ENCODE measurements around the gene NBAS. TPM values are rescaled to one million over a fixed set of nuclear protein-coding genes. Genes with fewer than 3 reads are reported as not detected.

The NBAS gene
- total and polyA plus RNA-seq, 2 donors (not counting 3 experiments of a cell fraction or from before 2014, with no cell fraction given): 29.4 to 43.0 TPM

DNA sequence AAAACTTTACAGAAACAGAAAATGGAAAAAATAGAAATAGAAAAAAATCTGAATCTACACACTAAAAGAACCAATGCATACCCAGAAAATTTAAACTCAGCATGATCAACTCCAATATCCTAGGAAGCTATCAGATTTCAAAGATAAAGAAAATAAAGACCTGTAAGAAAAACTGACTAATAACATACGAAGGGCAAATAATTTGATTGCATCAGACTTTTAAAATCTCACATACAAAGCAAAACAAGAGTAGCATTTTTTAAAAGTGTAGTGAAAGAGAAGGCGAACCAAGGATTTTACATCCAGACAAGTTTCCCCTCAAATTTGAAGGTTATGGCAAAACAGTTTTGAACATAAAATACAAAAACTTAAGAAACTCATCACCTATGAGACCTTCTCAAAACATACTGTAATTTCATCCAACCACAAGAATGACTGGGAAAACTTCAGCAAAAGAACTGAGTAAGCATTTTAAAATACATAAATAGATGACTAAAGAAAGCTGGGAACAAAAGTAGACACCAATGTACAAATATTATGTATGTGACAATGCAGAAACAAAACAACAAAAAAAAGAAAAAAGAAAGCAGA, 54.8 kb downstream of the NBAS start:
- Histone ChIP-seq H3K27ac (ENCODE audit: insufficient read depth, low read depth, low read length) (no peak overlapping the region), H3K79me2 (ENCODE audit: control insufficient read depth, insufficient read depth, low read length) (no peaks in the 10 kb centered on the region), H4K20me1 (replicated peaks; ENCODE audit: control insufficient read depth, extremely low read depth, insufficient read depth, low read length) (no peaks in the 10 kb centered on the region), H3K4me2 (ENCODE audit: insufficient read depth, low read length) (no peak overlapping the region), H3K27me3 (ENCODE audit: control insufficient read depth in 2 of 2, insufficient read depth in 2 of 2, low read length in 2 of 2) (no peaks in the 10 kb centered on the region), H3K9me3 (replicated peaks; ENCODE audit: control insufficient read depth, insufficient read depth, low read length) (no peaks in the 10 kb centered on the region), H3K9me1 (replicated peaks; ENCODE audit: control insufficient read depth, extremely low read depth, insufficient read depth, low read length) (peaks cover 2% of the 10 kb centered on the region), H3K9ac (replicated peaks; ENCODE audit: extremely low read depth, insufficient read depth, low read length) (no peak overlapping the region), H3K4me3 (replicated peaks in 1 of 3; ENCODE audit: insufficient read depth in 1 of 3, low read depth in 1 of 3, low read length in 3 of 3) (no peak overlapping the region), H2AFZ (ENCODE audit: low read depth, low read length) (no peak overlapping the region), H3K36me3 (ENCODE audit: control insufficient read depth in 2 of 2, extremely low read depth in 1 of 2, insufficient read depth in 2 of 2, low read length in 2 of 2) (peaks cover 0 to 5% of the 10 kb centered on the region in 2 experiments), H3K4me1 (ENCODE audit: control insufficient read depth, extremely low read depth, insufficient read depth, low read length) (peaks cover 2% of the 10 kb centered on the region)
- dilution Hi-C loops (cut with MboI; ENCODE audit: extremely low pct_ligation_motif_present, low sequenced_read_pairs): no loop called here
- ChIA-PET CTCF (interaction anchor here (1.3 to 1.4 kb wide), 3 partner anchors 11 to 71 kb away, joined by 3 to 4 read pairs (median 3); no protein-coding TSS in a partner anchor), POLR2A (no interaction called here)
- BruUV-seq (replicated peaks): no TSS peak
- no peak for DNase-seq (ENCODE audit: low read depth, low spot score)
- FAIRE-seq: no peak
- intact Hi-C loops (cut with micrococcal nuclease): no loop called here
- no peak for TF ChIP-seq JUN (IDR thresholded peaks at IDR 0.05; ENCODE audit: borderline replicate concordance, insufficient read depth, insufficient read length, low read depth)
- TF ChIP-seq FOS (IDR thresholded peaks at IDR 0.05; ENCODE audit: borderline replicate concordance, insufficient read depth, low read length): no peak
- TF ChIP-seq, protein P1, sequence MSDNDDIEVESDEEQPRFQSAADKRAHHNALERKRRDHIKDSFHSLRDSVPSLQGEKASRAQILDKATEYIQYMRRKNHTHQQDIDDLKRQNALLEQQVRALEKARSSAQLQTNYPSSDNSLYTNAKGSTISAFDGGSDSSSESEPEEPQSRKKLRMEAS (IDR thresholded peaks at IDR 0.05; ENCODE audit: insufficient read depth, insufficient read length): no peak
- no peak for TF ChIP-seq GATA2 (IDR thresholded peaks at IDR 0.05; ENCODE audit: insufficient read depth, insufficient read length, low read depth, low read length)
- TF ChIP-seq POLR2AphosphoS5 (IDR thresholded peaks at IDR 0.05; ENCODE audit: insufficient read depth, low read depth, low read length): no peak
- TF ChIP-seq POLR2A (IDR thresholded peaks at IDR 0.05; ENCODE audit: low read depth, low read length): no peak
- TF ChIP-seq, protein P2, sequence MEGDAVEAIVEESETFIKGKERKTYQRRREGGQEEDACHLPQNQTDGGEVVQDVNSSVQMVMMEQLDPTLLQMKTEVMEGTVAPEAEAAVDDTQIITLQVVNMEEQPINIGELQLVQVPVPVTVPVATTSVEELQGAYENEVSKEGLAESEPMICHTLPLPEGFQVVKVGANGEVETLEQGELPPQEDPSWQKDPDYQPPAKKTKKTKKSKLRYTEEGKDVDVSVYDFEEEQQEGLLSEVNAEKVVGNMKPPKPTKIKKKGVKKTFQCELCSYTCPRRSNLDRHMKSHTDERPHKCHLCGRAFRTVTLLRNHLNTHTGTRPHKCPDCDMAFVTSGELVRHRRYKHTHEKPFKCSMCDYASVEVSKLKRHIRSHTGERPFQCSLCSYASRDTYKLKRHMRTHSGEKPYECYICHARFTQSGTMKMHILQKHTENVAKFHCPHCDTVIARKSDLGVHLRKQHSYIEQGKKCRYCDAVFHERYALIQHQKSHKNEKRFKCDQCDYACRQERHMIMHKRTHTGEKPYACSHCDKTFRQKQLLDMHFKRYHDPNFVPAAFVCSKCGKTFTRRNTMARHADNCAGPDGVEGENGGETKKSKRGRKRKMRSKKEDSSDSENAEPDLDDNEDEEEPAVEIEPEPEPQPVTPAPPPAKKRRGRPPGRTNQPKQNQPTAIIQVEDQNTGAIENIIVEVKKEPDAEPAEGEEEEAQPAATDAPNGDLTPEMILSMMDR (IDR thresholded peaks at IDR 0.05; ENCODE audit: extremely low read depth in 1 of 2, insufficient read depth in 1 of 2, low read depth in 1 of 2, low read length in 2 of 2): no peak
- no peak for TF ChIP-seq MYC (IDR thresholded peaks at IDR 0.05; ENCODE audit: low read depth, low read length)
- TF ChIP-seq EZH2 (IDR thresholded peaks at IDR 0.05; ENCODE audit: borderline replicate concordance, low read depth, low read length, severe bottlenecking): no peak

Data from endothelial cell of umbilical vein (primary cell).